SK-N-SH treated with all-trans-retinoic acid at 6 μM for 48 hours (cell line): ENCODE data around the gene NTMT1.

Source experiments
- SNAI2 ChIP-seq: fragments of 250-450 bp; sonication (Bioruptor Pico); IDR thresholded peaks from 2 replicates; pipeline ENCODE4 v1.5.0; 2020; ENCODE audit warnings: mild to moderate bottlenecking, moderate library complexity
- TSHZ2 ChIP-seq: fragments of 250-450 bp; sonication (Bioruptor Pico); IDR thresholded peaks from 2 replicates; pipeline ENCODE4 v1.5.0; 2020; ENCODE audit warnings: mild to moderate bottlenecking, moderate library complexity
- TF ChIP-seq, protein P1 (sequence below): fragments of 250-450 bp; sonication (Bioruptor Pico); IDR thresholded peaks from 2 replicates; pipeline ENCODE4 v1.8.0; 2020; ENCODE audit warnings: mild to moderate bottlenecking, moderate library complexity, borderline replicate concordance

DNA sequence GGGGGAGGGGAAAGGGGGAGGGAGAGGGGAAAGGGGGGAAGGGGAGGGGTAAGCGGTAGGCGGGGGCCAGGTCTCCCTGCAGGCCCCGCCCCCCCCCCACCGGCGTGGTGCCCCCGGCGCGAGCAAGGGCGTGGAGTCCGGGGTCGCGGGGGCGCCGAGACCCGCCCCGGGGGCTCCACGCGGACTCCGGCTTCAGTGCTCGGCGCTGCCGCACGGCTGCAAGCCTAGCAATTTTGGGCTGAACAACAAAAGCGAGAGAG, 15.8 kb upstream of the NTMT1 start:
- no peak for TF ChIP-seq SNAI2 (CRISPR knock-in tag)
- TF ChIP-seq TSHZ2 (CRISPR knock-in tag) = no peak
- TF ChIP-seq, protein P1, sequence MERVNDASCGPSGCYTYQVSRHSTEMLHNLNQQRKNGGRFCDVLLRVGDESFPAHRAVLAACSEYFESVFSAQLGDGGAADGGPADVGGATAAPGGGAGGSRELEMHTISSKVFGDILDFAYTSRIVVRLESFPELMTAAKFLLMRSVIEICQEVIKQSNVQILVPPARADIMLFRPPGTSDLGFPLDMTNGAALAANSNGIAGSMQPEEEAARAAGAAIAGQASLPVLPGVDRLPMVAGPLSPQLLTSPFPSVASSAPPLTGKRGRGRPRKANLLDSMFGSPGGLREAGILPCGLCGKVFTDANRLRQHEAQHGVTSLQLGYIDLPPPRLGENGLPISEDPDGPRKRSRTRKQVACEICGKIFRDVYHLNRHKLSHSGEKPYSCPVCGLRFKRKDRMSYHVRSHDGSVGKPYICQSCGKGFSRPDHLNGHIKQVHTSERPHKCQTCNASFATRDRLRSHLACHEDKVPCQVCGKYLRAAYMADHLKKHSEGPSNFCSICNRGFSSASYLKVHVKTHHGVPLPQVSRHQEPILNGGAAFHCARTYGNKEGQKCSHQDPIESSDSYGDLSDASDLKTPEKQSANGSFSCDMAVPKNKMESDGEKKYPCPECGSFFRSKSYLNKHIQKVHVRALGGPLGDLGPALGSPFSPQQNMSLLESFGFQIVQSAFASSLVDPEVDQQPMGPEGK (CRISPR knock-in tag) = no peak
